Mammary epithelial cell (primary cell): ENCODE measurements around the gene LCN15.

Source experiments
- EZH2 ChIP-seq: IDR thresholded peaks from 2 replicates; pipeline ENCODE4 v1.6.1; 2012; ENCODE audit warnings: low read length, inconsistent platforms, borderline replicate concordance
- TF ChIP-seq, protein P1 (sequence below), 2 donors: IDR thresholded peaks in 1 of 2; conservative IDR thresholded peaks in 1 of 2; 2 replicates each; pipeline ENCODE4 v1.5.1; 2011 to 2012; ENCODE audit warnings: inconsistent platforms in 2 of 2, low read length in 2 of 2, mild to moderate bottlenecking in 2 of 2, control low read depth in 1 of 2, low read depth in 1 of 2; ENCODE audit not compliant: insufficient read depth in 1 of 2; ENCODE audit errors: extremely low read depth in 1 of 2

DNA sequence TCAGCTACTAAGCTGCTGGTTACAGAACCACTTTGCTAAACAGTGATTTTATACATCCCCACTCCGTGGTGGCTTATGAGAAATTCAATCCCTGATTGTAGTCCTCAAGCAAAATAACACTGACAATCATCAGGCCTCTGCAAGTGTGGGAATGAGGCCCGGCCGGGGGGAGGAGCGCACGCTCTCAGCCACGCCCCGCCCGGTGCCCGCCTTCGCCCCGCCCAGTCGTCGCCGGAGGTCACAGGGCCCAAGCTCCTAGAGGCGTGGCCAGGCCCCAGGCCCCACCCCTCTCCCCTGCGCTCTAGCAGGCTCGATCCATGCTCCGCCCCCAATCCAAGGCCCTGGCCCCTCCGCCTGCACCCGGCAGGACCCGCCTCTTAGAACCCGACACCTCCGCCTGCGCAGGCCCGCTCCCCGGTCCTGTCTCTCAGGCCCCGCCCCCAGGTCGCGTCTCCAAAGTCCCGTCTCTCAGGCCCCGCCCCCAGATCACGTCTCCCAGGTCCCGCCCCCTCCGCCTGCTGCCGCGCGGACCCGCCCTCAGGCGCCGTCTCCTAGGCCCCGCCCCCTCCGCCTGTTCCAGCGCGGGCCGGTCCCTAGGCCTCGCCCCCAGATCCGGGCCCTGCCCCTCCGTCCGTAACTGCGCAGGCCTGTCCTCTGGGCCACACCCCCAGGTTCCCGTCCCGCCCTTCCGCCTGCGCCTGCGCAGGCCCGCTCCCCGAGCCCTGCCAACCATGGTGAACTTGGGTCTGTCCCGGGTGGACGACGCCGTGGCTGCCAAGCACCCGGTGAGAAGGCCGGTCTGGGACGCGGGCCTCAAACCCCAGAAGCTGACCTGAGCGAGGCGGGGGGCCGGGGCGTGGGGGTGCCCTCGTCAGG, 26.6 kb upstream of the LCN15 start, which contains the start of gene TMEM141:
- TF ChIP-seq, protein P1, sequence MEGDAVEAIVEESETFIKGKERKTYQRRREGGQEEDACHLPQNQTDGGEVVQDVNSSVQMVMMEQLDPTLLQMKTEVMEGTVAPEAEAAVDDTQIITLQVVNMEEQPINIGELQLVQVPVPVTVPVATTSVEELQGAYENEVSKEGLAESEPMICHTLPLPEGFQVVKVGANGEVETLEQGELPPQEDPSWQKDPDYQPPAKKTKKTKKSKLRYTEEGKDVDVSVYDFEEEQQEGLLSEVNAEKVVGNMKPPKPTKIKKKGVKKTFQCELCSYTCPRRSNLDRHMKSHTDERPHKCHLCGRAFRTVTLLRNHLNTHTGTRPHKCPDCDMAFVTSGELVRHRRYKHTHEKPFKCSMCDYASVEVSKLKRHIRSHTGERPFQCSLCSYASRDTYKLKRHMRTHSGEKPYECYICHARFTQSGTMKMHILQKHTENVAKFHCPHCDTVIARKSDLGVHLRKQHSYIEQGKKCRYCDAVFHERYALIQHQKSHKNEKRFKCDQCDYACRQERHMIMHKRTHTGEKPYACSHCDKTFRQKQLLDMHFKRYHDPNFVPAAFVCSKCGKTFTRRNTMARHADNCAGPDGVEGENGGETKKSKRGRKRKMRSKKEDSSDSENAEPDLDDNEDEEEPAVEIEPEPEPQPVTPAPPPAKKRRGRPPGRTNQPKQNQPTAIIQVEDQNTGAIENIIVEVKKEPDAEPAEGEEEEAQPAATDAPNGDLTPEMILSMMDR (conservative IDR thresholded peaks at IDR 0.05 in 1 of 2, IDR thresholded peaks at IDR 0.05 in 1 of 2; ENCODE audit: extremely low read depth in 1 of 2, insufficient read depth in 1 of 2, low read depth in 1 of 2, low read length in 2 of 2) = no peak
- no peak for TF ChIP-seq EZH2
